HEK293 (cell line): ENCODE results near the gene EPPIN.

Source experiments
- CTCF ChIA-PET: fragments of 350-600 bp; formaldehyde crosslinking; extraction: SDS; loops from one replicate; lab custom pipeline; 2021; ENCODE audit warnings: antibody characterized with exemption; lab: Yijun Ruan, JAX
- POLR2A ChIA-PET: fragments of 300-600 bp; formaldehyde crosslinking; extraction: SDS; loops from one replicate; lab custom pipeline; 2020; ENCODE audit warnings: antibody characterized with exemption, inconsistent platforms; lab: Yijun Ruan, JAX
- H3K27ac ChIP-seq: fragments of 200-500 bp; sonication (Bioruptor generic); 2 replicates; pipeline ENCODE4 v1.5.1; 2014; ENCODE audit warnings: low read depth, low read length, control low read depth, inconsistent platforms; ENCODE audit errors: extremely low read depth
- H3K36me3 ChIP-seq, 2 experiments: fragments of 200-500 bp in 1 of 2; sonication (Bioruptor generic) in 1 of 2; 1 replicate in 1 of 2; 2 replicates in 1 of 2; pipeline ENCODE4 v1.5.1; 2014 to 2017; ENCODE audit warnings: inconsistent platforms in 2 of 2, low read length in 2 of 2; ENCODE audit not compliant: control insufficient read depth in 2 of 2, insufficient read depth in 1 of 2
- H3K4me1 ChIP-seq: fragments of 200-500 bp; sonication (Bioruptor generic); 2 replicates; pipeline ENCODE4 v1.5.1; 2014; ENCODE audit warnings: mild to moderate bottlenecking, low read length, inconsistent platforms; ENCODE audit not compliant: control insufficient read depth, insufficient read depth
- H3K4me3 ChIP-seq: 2 replicates; pipeline ENCODE4 v1.5.1; 2011; ENCODE audit warnings: low read depth, mild to moderate bottlenecking, control low read depth, low read length, moderate library complexity
- H3K9me3 ChIP-seq: fragments of 200-500 bp; sonication (Bioruptor generic); 2 replicates; pipeline ENCODE4 v1.5.1; 2014; ENCODE audit warnings: low read depth, low read length, inconsistent platforms; ENCODE audit not compliant: control insufficient read depth, insufficient read depth
- HOXD13 ChIP-seq: sonication (generic); formaldehyde crosslinking; IDR thresholded peaks from 2 replicates; pipeline ENCODE4 v1.8.0; 2022; ENCODE audit warnings: missing genetic modification reagents, borderline replicate concordance
- PRDM1 ChIP-seq: fragments of 450-650 bp; formaldehyde crosslinking; IDR thresholded peaks from 2 replicates; pipeline ENCODE4; 2016; ENCODE audit warnings: missing biosample characterization, missing genetic modification characterization
- RBAK ChIP-seq: fragments of 450-650 bp; formaldehyde crosslinking; IDR thresholded peaks from 2 replicates; pipeline ENCODE4 v1.5.1; 2016; ENCODE audit warnings: missing biosample characterization, missing genetic modification characterization
- SCRT1 ChIP-seq: fragments of 450-650 bp; formaldehyde crosslinking; IDR thresholded peaks from 2 replicates; pipeline ENCODE4 v1.5.1; 2016; ENCODE audit warnings: missing biosample characterization, missing genetic modification characterization, borderline replicate concordance
- YY2 ChIP-seq: fragments of 450-650 bp; formaldehyde crosslinking; IDR thresholded peaks from 2 replicates; pipeline ENCODE4 v1.5.1; 2016; ENCODE audit warnings: missing biosample characterization, missing genetic modification characterization
- ZBTB7A ChIP-seq: fragments of 450-650 bp; formaldehyde crosslinking; IDR thresholded peaks from 2 replicates; pipeline ENCODE4 v1.5.1; 2016; ENCODE audit warnings: low read depth, missing biosample characterization, missing genetic modification characterization
- ZBTB8A ChIP-seq: fragments of 450-650 bp; formaldehyde crosslinking; IDR thresholded peaks from 2 replicates; pipeline ENCODE4 v1.5.1; 2016; ENCODE audit warnings: missing biosample characterization, missing genetic modification characterization
- ZFP69B ChIP-seq: fragments of 450-650 bp; formaldehyde crosslinking; IDR thresholded peaks from 2 replicates; pipeline ENCODE4 v1.5.1; 2016; ENCODE audit warnings: missing biosample characterization, missing genetic modification characterization
- ZNF146 ChIP-seq: fragments of 450-650 bp; formaldehyde crosslinking; IDR thresholded peaks from 2 replicates; pipeline ENCODE4 v1.5.1; 2016; ENCODE audit warnings: missing biosample characterization, missing genetic modification characterization
- ZNF239 ChIP-seq: fragments of 450-650 bp; formaldehyde crosslinking; IDR thresholded peaks from 2 replicates; pipeline ENCODE4 v1.5.1; 2016; ENCODE audit warnings: missing biosample characterization, missing genetic modification characterization
- ZNF366 ChIP-seq: fragments of 450-650 bp; formaldehyde crosslinking; conservative IDR thresholded peaks from 2 replicates; pipeline ENCODE4 v1.5.1; 2016; ENCODE audit warnings: missing biosample characterization, missing genetic modification characterization
- ZNF416 ChIP-seq: fragments of 450-650 bp; formaldehyde crosslinking; IDR thresholded peaks from 2 replicates; pipeline ENCODE4 v1.5.1; 2016; ENCODE audit warnings: missing biosample characterization, missing genetic modification characterization
- ZNF423 ChIP-seq: fragments of 450-650 bp; formaldehyde crosslinking; IDR thresholded peaks from 2 replicates; pipeline ENCODE4 v1.5.1; 2016; ENCODE audit warnings: missing biosample characterization, missing genetic modification characterization
- ZNF433 ChIP-seq: fragments of 450-650 bp; formaldehyde crosslinking; IDR thresholded peaks from 2 replicates; pipeline ENCODE4 v1.5.1; 2016; ENCODE audit warnings: missing biosample characterization, missing genetic modification characterization, low read depth
- ZNF501 ChIP-seq: fragments of 450-650 bp; formaldehyde crosslinking; IDR thresholded peaks from 2 replicates; pipeline ENCODE4 v1.5.1; 2016; ENCODE audit warnings: missing biosample characterization, missing genetic modification characterization
- ZNF530 ChIP-seq: fragments of 450-650 bp; formaldehyde crosslinking; IDR thresholded peaks from 2 replicates; pipeline ENCODE4 v1.5.1; 2016; ENCODE audit warnings: low read depth, missing biosample characterization, missing genetic modification characterization
- ZNF548 ChIP-seq: fragments of 450-650 bp; formaldehyde crosslinking; IDR thresholded peaks from 2 replicates; pipeline ENCODE4 v1.5.1; 2016; ENCODE audit warnings: missing biosample characterization, missing genetic modification characterization
- ZNF555 ChIP-seq: fragments of 450-650 bp; formaldehyde crosslinking; conservative IDR thresholded peaks from 2 replicates; pipeline ENCODE4 v1.5.1; 2017; ENCODE audit warnings: missing biosample characterization, mild to moderate bottlenecking, missing genetic modification characterization, inconsistent platforms
- ZNF571 ChIP-seq: fragments of 450-650 bp; formaldehyde crosslinking; IDR thresholded peaks from 2 replicates; pipeline ENCODE4 v1.5.0; 2017; ENCODE audit warnings: missing biosample characterization, missing genetic modification characterization
- ZNF585B ChIP-seq: fragments of 450-650 bp; formaldehyde crosslinking; IDR thresholded peaks from 2 replicates; pipeline ENCODE4 v1.5.1; 2016; ENCODE audit warnings: missing biosample characterization, missing genetic modification characterization
- ZNF624 ChIP-seq: fragments of 450-650 bp; formaldehyde crosslinking; IDR thresholded peaks from 2 replicates; pipeline ENCODE4 v1.5.1; 2017; ENCODE audit warnings: missing biosample characterization, missing genetic modification characterization
- ZNF626 ChIP-seq: fragments of 450-650 bp; sonication (Bioruptor Pico); formaldehyde crosslinking; IDR thresholded peaks from 2 replicates; pipeline ENCODE4 v1.5.1; 2018; ENCODE audit warnings: missing biosample characterization, missing genetic modification characterization, inconsistent platforms
- ZNF692 ChIP-seq: fragments of 450-650 bp; formaldehyde crosslinking; IDR thresholded peaks from 2 replicates; pipeline ENCODE4 v1.5.1; 2016; ENCODE audit warnings: missing biosample characterization, missing genetic modification characterization
- ZNF843 ChIP-seq: fragments of 450-650 bp; formaldehyde crosslinking; IDR thresholded peaks from 2 replicates; pipeline ENCODE4 v1.5.1; 2016; ENCODE audit warnings: missing biosample characterization, missing genetic modification characterization
- ZSCAN16 ChIP-seq: fragments of 450-650 bp; formaldehyde crosslinking; IDR thresholded peaks from 2 replicates; pipeline ENCODE4 v1.5.1; 2016; ENCODE audit warnings: missing biosample characterization, missing genetic modification characterization
- TF ChIP-seq, protein P1 (sequence below): fragments of 450-650 bp; formaldehyde crosslinking; IDR thresholded peaks from 2 replicates; pipeline ENCODE4 v1.5.1; 2017; ENCODE audit warnings: missing biosample characterization, missing genetic modification characterization
- TF ChIP-seq, protein P2 (sequence below): fragments of 450-650 bp; formaldehyde crosslinking; IDR thresholded peaks from 2 replicates; pipeline ENCODE4 v1.5.1; 2016; ENCODE audit warnings: missing biosample characterization, missing genetic modification characterization

EPPIN gene

DNA sequence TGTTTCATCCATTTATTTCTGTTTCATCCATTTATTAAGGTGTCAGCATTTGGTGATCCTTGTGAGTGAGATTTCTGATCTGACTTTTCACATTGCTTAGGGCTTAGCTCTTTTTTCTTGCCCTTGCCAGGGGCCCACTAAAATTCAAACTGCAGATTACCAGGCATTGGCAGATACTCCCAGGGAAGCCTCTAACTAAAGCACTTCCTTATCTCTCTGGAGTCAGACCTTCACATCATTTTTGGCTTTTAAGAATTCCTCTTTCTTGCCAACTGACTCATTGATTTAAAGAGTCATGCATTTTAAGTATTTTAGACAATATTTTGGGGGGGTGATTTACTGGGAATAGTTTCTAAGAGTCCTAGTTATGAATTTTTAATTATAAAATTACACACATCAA, 34.5 kb upstream of the EPPIN start:
- POLR2A ChIA-PET = no interaction called here
- H3K4me3 ChIP-seq = no peak overlapping the region
- H3K4me1 ChIP-seq = no peaks in the 10 kb centered on the region
- no peaks in the 10 kb centered on the region for H3K36me3 ChIP-seq
- no peaks in the 10 kb centered on the region for H3K9me3 ChIP-seq
- H3K27ac ChIP-seq = no peak overlapping the region
- CTCF ChIA-PET = no interaction called here
- TF ChIP-seq ZSCAN16 (tag by site-specific recombination) (no peak), ZNF530 (tag by site-specific recombination) (no peak), ZNF548 (tag by site-specific recombination) (no peak), ZNF423 (no peak), ZBTB7A (tag by site-specific recombination) (no peak), ZBTB8A (tag by site-specific recombination) (no peak), HOXD13 (CRISPR knock-in tag) (no peak), ZNF146 (tag by site-specific recombination) (no peak), SCRT1 (tag by site-specific recombination) (no peak), ZNF585B (tag by site-specific recombination) (no peak), ZNF239 (tag by site-specific recombination) (no peak)

DNA sequence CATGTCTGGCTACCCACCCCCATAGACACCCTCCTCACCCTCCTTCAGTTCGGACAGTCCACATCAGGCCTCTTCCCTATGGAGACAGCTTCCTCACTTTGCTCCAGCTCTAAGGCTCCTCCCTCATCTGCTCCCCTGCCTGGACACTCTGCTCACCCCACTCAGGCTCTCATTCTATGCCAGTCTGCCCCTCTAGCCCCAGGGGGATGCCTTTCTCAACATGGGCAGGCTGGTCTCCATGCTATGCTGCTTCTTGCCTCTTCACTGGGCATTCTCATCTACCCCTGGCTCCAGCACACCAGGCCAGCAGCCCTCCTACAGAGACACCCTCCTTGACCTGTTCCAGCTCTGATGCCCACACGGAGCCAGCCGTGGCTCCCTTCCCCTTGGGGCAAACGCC, 32.0 kb upstream of the EPPIN start, which contains the start of gene WFDC8:
WFDC8 (minus strand) TSS at position 101 of the 400 bp plus-strand sequence; CDS start at position 64, 37 bp downstream.
- no peak for TF ChIP-seq RBAK (tag by site-specific recombination)
- TF ChIP-seq ZNF626 (tag by site-specific recombination) = no peak
- no peak for TF ChIP-seq ZNF501 (tag by site-specific recombination)
- no peak for TF ChIP-seq ZNF555 (tag by site-specific recombination)
- TF ChIP-seq ZFP69B (tag by site-specific recombination) = no peak
- TF ChIP-seq ZNF571 (tag by site-specific recombination) = no peak
- no peak for TF ChIP-seq SCRT1 (tag by site-specific recombination)
- TF ChIP-seq ZNF843 = no peak
- TF ChIP-seq, protein P1, sequence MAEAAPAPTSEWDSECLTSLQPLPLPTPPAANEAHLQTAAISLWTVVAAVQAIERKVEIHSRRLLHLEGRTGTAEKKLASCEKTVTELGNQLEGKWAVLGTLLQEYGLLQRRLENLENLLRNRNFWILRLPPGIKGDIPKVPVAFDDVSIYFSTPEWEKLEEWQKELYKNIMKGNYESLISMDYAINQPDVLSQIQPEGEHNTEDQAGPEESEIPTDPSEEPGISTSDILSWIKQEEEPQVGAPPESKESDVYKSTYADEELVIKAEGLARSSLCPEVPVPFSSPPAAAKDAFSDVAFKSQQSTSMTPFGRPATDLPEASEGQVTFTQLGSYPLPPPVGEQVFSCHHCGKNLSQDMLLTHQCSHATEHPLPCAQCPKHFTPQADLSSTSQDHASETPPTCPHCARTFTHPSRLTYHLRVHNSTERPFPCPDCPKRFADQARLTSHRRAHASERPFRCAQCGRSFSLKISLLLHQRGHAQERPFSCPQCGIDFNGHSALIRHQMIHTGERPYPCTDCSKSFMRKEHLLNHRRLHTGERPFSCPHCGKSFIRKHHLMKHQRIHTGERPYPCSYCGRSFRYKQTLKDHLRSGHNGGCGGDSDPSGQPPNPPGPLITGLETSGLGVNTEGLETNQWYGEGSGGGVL (tag by site-specific recombination) = no peak
- TF ChIP-seq ZBTB8A (tag by site-specific recombination) = no peak
- Histone ChIP-seq H3K36me3 (no peaks in the 10 kb centered on the region), H3K4me3 (no peak within 1 kb of the TSS), H3K4me1 (no peaks in the 10 kb centered on the region), H3K9me3 (no peaks in the 10 kb centered on the region), H3K27ac (no peak within 1 kb of the TSS)
- CTCF ChIA-PET = interaction anchor here (0.8 to 1.4 kb wide), 2 partner anchors 13 to 191 kb away, joined by 3 to 5 read pairs; no protein-coding TSS in a partner anchor
- POLR2A ChIA-PET = no interaction called here

GRCh38 chr20:45578231-45578630, 31.0 kb upstream of the EPPIN start:
- no peaks in the 10 kb centered on the region for H3K36me3 ChIP-seq
- H3K9me3 ChIP-seq = no peaks in the 10 kb centered on the region
- TF ChIP-seq, protein P2, sequence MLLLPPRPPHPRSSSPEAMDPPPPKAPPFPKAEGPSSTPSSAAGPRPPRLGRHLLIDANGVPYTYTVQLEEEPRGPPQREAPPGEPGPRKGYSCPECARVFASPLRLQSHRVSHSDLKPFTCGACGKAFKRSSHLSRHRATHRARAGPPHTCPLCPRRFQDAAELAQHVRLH = no peak
- TF ChIP-seq ZNF692 (tag by site-specific recombination) (no peak), YY2 (tag by site-specific recombination) (no peak), ZNF416 (tag by site-specific recombination) (no peak), ZNF366 (tag by site-specific recombination) (no peak), ZNF433 (tag by site-specific recombination) (no peak), PRDM1 (tag by site-specific recombination) (no peak), ZNF624 (tag by site-specific recombination) (no peak)
- POLR2A ChIA-PET = no interaction called here
- no peak overlapping the region for H3K27ac ChIP-seq
- H3K4me1 ChIP-seq = no peaks in the 10 kb centered on the region
- CTCF ChIA-PET = interaction anchor here (0.7 kb wide), 1 partner anchor 51 kb away, joined by 3 read pairs; no protein-coding TSS in a partner anchor
- H3K4me3 ChIP-seq = no peak overlapping the region
